HG02759 (cell line): ENCODE data around the gene SUGCT.

Source experiments
- ATAC-seq: cut with Tn5 transposase; IDR thresholded peaks from one replicate; pipeline ENCODE4 v1.9.1; 2021; ENCODE audit warnings: mild to moderate bottlenecking, moderate library complexity; ENCODE audit not compliant: unreplicated experiment

The SUGCT gene

DNA sequence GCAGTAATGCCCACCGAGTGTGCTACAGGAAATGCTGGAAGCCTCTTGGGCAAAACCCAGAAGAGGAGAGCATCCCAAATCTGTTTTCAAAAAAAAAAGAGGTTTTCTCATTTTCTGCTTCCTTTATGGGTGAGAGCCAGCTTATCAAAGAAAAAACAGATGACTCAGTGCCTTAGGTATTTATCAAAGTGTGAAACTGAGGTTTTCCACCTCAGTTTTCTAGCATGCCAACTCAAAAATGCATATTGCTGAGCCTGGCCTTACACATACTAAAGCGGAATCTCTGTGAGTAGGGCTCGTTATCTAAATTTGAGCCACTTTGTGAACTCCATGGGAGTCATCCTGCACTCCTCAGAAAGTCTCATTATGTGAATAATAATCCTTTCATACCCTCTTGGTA is 705.1 kb downstream of the SUGCT start:
- no peak for ATAC-seq

DNA sequence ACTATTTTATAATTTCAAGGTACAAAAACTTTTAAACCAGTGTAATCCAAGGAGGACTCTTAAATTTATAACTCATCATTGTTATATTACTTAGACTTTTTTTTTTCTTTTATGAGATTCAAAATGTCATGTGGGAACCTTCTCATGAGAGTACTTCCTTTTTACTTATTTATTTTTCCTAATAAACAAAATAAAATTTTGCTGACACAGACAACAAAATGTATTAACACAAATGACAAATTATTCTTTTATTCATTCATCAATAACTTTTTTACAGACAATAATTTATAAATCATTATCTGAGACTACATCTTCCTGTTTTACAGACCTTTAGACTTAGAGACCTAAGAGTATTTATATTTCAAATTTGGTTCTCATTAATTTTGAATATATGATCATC is 706.2 kb downstream of the SUGCT start:
- ATAC-seq = no peak

DNA sequence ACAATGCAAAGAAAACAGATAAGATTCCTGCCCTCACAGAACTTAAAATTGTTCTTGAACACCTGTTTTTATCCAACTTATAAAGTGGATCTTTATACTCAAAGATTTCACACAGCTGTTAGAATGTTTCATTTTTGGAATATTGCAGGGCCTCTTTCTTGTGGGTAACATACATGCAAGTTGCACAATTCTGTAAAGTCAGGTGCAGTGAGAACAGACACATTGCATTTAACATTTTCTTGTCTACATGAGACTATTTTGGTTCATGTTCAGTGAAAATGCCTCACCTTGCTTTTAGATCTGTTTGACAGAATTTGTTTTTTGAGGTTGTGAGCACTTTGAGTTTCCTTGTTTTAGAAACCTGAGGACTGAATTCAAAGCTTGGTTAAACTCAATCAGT is 707.8 kb downstream of the SUGCT start:
- no peak for ATAC-seq

DNA sequence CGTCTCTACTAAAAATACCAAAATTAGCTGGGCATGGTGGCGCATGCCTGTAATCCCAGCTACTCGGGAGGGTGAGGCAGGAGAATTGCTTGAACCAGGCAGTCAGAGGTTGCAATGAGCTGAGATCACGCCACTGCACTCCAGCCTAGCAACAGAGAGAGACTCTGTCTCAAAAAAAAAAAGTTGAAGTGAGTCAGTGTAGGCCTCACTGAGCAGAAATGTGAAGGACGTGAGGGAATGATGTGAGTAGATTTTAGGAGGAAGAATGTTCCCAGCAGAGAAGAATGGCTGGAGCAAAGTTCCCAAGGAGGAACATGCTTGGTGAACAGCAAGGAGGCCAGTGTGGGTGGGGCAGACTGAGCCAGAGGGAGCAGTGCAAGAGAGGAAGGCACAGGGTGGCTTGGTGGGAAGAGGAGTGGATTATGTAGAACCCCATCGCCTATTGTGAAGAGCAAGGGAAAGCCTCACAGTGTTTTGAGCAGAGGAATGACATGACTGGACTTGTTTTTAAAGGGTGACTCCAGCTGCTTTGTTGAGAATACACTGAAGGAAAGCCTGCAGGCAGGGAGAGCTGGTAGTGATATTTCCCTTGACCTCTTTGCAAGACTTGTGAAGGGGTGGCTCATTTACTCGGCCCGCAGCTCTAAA is 708.7 kb downstream of the SUGCT start:
- no peak for ATAC-seq

DNA sequence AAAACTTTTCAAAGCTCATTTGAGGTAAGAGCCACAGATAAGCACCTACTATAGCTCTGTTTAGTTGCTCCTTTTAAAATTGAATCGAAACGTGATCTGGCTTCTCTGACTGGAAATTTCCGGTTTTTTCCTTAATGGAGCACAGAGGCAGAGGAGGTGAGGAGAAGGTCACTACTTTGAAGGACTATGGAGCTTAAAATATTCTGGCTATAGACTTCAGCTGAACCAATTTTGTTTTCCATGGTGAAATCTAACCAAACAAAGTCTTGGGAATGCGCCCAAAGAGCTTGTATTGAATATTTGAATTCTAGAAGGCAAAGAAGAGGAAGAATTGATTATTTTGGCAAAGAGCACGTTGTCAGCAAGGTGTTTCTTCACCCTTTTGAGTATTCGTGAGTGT is 711.1 kb downstream of the SUGCT start:
- no peak for ATAC-seq

DNA sequence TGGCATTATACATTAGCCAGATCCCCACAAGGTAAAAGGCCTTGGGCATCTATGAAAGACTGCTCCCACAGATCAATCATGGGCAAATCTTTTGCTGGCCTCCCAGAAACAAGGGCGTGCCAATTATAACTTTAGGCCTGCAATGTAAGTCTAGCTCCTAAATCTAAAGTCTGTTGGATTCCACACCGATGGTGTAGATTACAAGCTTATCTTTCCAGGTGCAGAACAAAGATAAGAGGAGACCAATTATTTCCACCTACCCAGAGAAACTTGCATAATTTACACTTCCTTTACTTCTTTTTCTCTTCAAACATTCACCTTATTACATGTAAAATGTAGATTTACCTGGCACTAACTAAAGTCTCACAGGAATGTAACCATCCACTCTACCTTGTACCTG is 713.1 kb downstream of the SUGCT start:
- no peak for ATAC-seq

DNA sequence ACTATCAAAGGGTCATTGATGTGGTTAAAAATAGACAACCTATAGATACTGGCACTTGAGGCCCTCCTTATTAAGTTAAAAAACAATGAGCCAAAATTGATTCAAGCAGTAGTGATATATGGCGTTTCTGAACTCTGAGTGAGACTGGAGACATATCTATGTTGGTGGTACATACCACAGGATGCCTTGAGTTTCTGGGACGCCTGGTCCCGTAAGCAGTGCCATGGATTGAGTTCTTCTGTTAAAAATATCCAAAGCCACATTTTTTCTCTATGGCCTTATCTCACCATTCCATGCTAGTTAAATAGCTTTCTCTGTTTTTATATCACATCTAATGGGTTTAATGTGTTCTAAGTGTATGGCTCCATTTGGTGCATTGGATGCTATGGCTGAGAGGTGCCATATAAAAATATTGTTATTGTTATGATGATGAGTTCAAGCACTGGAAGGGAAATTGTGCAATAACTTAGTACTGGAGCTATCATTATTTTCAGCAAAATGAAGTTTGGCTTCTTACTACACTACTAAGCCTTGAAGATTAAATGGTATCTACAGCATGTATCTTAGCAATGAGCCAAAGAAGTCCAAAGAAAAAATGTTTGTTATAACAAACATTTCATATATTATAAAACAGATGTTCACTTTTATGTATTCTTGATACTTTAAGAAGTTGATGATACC is 713.9 kb downstream of the SUGCT start:
- no peak for ATAC-seq

DNA sequence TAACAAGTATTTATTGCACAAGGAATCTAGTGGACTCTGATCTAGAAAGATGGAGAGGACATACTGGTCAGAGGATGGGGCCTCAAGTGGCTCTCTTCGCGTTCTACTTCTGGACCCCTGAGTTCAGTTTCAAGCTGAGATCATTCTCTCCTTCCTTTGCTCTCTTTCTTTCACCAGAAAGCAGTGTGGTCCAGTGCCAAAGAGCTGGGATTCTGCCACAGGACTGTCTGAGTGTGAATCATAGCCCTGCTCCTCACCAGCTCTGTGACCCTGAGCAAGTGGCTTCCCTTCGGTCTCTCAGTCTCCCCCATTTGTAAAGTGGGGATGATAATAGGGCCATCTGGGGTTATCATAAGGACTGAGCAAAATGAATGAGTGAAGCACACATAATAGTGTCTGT is 715.2 kb downstream of the SUGCT start:
- ATAC-seq = no peak

DNA sequence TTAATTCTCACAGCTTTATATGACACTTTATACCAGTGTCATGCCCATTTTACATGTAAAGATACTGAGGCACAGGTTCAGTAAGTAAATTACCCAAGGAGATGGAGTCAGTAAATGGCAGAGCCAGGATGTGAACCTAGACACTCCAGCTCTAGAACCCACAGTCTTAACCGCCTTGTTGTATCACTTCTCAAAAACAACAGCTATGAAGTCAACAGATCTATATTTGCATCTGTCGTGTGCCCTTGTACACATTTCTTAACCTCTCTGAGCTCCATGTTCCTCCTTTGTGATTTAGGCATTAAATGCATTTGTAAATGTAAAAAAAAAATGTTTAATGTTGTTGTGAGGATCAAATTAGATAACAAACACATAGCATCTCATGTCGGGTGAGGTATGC is 716.2 kb downstream of the SUGCT start:
- no peak for ATAC-seq

DNA sequence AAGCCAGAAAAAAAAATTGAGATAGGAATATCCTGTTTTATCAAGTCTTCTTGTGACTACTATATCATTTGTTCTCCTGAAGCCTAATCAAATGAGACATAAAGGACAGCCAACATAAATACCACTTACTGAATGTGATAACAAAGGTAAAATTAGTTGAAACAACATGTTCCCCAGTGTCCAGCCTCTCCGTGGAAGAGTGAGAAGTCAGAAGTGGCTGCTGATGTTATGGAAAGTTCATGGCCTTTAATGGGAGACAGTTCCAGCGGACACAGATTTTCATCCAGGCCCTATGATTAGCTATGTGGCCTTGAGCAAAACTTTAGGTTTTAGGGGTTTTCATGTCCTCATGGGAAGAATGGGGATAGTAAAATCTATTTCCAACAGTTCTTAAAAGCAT is 724.3 kb downstream of the SUGCT start:
- ATAC-seq = no peak

DNA sequence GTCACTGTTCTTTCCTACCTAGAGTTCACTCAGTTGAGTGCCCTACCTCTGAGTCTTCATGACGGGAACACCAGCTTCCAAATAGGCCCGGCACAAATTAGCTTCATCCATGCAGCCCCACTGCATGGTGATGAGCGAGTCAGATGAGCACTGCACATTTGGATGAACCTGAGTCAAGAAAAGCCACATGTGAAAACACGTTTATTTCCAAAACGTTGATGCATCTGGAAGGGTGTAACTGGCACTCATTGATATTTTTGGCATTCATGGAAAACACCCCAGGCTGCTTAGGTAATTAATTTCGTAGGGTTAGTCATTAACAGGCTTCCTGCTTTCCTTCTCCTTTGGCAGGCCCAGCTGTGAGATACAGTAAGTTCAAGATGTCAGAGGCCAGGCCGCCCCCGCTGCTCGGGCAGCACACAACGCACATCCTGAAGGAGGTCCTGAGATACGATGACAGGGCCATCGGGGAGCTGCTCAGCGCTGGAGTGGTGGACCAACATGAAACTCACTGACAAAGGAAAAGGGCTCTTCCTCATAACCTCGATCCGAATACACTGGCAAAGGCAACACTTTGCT is 725.2 kb downstream of the SUGCT start:
- ATAC-seq = no peak

DNA sequence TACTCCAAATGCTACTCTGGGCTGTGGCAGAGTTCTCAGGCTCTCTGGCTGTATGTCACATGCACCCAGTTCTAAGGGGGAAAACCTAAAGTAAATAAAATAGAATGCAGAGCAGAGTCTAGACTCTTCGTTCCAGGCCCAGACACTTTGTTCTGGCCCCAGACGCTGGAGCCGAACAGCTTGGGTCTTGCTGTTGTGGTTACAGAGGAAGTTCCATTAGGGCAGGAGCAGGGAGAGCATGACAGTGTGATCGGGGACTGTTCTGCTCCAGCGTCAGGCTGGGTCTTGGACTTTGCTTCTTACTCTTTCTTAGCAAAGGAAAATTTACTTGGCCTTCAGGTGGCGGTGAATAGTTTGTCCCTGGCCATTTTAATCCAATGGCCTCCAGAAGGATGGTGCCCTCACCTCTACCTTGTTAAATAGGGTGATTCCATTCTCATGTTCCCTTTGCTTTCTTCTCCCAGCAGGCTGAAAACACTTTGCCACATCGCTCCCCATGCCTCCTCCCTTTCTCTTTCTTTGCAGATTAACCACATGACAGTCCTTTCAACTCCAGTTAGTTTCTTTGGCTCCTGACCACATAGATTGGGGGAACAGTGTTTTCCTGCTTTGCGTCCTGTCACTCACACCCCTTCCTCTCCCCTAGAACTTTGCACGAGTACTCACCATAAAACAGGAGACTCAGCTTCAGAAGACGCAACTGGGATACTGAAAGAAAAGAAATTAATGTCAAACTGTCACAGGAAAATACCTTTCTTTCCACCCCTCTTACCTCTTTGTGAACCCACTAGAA is 730.8 kb downstream of the SUGCT start:
- ATAC-seq = no peak

DNA sequence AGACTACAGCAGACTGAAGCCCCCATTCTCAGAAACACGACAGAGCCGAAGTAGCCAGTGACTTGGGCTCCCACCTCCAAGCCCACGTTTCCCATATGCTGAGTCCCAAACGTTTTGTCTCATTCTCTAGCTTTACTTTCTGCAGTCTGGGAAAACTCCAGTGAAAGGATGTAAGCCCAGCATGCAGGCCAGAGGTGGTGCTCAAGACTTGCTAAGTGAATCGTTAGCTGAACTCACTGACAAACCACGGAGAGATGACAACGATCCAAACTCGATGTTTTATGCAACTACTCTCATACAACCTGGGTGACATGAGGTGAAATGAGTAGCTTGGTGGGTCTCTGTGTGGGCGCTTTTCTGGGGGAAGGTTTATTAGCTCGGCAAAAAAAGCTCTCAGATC is 731.8 kb downstream of the SUGCT start:
- no peak for ATAC-seq

DNA sequence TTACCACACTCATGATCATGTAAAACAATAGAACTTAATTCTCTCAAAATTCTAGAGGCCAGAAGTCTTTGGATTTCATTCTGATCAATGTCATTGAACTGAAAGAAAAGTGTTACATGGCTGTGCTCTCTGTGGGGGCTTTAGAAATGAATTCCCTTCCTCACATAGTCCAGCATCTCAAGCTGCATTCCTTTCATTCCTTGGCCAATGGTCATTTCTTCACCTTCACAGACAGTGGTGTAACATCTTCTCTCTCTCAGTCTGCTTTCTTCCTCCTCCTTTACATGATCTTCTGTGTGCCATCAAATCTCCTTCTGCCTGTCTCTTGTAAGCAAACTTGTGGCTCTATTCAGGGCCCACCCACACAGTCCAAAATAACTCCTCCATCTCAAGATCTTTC is 735.3 kb downstream of the SUGCT start:
- ATAC-seq = no peak

DNA sequence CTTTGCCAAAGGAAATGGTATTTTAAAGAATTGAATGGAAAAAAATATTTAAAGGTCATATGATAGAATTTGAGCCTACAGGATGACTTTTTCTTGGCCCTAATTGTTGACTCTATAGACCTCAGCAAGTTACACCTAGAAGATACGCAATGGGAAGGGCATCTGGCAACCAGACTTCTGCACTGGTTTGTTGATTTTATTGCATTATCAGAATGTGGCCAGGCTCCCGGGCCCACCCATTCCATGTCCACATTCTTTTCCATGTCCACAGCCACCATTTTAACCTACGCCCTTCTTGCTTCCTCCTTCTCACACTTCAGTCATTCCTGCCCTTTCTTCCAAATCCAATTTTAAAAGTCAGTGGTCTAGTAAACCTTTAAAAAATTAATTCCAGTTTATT is 738.4 kb downstream of the SUGCT start:
- no peak for ATAC-seq

DNA sequence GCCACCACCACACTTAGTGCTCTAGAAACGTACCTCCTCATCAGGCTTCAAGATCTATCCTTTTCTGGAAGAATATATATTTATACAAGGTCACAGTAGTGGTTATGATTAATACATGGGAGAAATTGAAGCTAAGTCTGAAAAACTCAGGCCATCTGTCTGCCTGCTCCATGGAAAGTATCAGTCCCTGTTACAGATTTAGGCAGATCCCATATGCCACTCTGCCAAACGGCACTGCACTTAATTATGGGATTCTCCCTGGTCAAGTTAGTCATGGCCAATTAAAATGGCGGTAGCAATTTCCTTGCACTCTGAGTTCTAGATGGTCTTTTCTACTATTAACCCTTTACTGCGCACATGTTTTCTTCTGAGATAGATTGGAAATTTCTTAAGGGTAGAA is 740.0 kb downstream of the SUGCT start:
- no peak for ATAC-seq

DNA sequence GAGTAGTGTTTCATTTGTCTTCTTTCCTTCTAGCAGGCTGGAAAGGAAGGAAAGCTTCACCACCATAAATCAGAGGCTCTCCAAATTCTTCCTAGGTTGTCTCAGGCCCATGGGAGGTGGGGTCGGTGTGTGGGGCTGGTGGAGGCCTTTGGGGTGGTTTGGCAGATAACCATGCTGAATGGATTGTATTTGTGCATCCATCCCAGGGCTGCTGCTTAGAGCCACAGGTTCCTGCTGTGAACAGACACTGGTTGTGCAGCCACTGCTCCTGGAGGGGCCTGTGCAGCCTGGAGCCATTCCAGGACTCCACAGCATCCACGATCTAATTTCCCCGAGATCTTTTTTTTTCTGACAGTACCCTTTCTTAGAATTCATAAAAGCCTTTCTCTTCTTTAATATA is 741.8 kb downstream of the SUGCT start:
- ATAC-seq = no peak

DNA sequence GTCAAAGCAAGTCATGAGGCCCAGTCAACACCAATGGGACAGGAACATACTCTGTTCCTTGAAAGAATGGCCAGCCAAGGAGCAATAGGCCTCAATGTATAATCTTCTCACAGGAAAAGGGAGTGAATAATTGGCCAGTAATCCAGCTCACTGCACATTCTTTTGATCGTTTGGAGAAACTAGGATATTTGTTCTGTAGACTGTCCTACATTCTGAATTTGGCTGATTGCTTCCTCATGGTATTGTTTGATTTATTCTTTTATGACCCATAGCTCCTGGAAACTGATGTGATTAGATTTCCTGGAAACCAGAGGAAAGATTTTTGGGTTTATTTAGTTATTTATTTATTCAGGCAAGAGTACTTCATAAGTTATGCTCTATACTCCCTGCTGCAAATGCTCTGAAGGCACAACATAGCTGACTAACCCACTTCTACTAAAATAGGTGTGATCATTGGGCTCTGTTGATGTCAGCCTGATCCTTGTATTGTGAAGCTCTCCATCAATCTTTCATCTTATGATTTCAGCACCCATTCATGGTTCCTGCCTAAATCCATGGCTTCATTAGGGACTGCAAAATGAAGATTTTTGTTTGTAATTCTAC is 745.2 kb downstream of the SUGCT start:
- ATAC-seq = no peak

DNA sequence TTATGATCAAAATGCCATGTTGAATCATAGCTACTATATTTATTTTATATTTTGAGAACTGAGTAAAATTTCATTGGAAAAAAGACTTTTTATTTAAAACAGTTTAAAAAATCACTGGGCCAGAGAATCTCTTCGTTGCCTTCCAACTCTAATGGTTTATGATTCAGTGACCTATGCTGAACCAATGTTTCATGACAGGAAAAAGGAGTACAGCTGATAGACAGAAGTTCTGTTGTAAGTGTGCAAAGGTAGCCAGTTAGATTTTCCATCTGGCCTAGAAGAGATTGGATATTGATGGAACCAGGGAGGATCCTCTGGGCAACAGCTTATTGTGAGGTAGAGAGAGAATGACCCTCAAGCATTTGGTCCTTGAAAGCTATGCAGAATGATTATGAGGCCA is 745.8 kb downstream of the SUGCT start:
- no peak for ATAC-seq

DNA sequence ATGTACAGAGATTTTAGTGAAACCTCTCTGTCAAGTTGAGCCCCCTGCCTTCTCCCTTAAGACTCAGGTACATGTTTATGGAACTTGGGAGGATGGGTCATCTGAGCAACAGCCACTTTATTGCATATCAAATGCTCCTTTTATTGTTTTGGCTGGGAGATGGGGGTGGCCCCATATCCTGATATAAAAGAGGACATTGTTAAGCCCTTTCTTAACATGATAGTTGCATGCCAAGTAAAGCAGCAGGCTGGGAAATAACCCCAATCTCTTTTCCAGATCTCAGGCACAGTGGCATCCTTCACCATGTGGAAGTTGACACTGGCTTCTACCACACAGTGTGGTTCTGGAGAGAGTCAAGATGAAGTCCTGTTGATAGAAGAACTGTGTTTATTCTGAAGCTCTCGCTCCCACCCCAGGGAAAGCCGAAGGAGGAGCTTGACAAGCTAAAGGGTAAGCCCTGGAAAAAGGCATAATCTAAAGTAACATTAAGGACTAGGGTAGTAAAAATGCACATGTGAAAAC is 746.7 kb downstream of the SUGCT start:
- ATAC-seq = no peak

DNA sequence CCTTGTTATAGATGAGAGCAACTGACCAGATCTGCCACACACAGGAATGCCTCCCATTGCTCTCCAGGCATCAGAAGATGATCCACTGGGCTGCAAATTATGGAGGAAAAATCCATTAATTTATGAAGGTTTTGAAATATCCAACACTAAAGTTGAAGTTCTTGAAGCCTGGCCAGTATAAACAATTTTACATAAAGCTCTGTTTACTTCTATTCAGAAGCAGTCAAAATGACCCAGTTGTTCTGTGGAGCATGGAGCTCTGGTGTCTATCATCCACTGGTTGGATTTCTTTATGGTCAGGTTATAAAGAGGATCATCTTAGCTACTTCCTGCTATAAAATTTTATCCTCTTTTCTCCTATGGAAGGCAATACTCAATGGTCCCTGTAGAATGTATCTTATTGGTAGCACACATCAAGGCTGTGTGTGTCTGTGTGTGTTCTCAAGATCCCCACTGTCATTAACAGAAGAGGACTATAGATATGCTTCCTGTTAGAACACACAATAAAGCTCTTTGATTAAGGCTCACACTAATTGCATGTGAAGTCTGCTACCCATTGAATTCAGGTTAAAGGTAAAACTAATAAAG is 747.4 kb downstream of the SUGCT start:
- ATAC-seq = no peak
